NB4 (cell line): Measurements from ENCODE around the gene DHRS3.

ENCODE experiments used
- POLR2A ChIP-seq: IDR thresholded peaks from 2 replicates; pipeline ENCODE4 v1.6.1; 2011; ENCODE audit warnings: mild to moderate bottlenecking; ENCODE audit not compliant: insufficient read length; ENCODE audit errors: extremely low read depth
- TF ChIP-seq, protein P1 (sequence below): IDR thresholded peaks from one replicate; pipeline ENCODE4 v1.5.1; 2012; ENCODE audit warnings: low read depth, low read length

GRCh38 chr1:12567288-12567819 lies 50.7 kb downstream of the DHRS3 start:
- no peak for TF ChIP-seq POLR2A
- TF ChIP-seq, protein P1, sequence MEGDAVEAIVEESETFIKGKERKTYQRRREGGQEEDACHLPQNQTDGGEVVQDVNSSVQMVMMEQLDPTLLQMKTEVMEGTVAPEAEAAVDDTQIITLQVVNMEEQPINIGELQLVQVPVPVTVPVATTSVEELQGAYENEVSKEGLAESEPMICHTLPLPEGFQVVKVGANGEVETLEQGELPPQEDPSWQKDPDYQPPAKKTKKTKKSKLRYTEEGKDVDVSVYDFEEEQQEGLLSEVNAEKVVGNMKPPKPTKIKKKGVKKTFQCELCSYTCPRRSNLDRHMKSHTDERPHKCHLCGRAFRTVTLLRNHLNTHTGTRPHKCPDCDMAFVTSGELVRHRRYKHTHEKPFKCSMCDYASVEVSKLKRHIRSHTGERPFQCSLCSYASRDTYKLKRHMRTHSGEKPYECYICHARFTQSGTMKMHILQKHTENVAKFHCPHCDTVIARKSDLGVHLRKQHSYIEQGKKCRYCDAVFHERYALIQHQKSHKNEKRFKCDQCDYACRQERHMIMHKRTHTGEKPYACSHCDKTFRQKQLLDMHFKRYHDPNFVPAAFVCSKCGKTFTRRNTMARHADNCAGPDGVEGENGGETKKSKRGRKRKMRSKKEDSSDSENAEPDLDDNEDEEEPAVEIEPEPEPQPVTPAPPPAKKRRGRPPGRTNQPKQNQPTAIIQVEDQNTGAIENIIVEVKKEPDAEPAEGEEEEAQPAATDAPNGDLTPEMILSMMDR: no peak
